ENCODE measurements around the gene ISCA2. TPM values are rescaled to one million over a fixed set of nuclear protein-coding genes. Genes with fewer than 3 reads are reported as not detected.

Gene ISCA2
- total RNA-seq, 2 donors from 2014 or later = 29.9 to 34.2 TPM

GRCh38 chr14:74506411-74506851, 12.9 kb downstream of the ISCA2 start:
- Mint-ChIP-seq H3K27me3 (ENCODE audit: low read depth) (no peaks in the 10 kb centered on the region), H3K4me3 (no peak overlapping the region), H3K27ac (no peak overlapping the region), H3K9me3 (no peaks in the 10 kb centered on the region), H3K36me3 (ENCODE audit: insufficient read depth in 2 of 2) (no peaks in the 10 kb centered on the region), H3K4me1 (ENCODE audit: low read depth) (no peaks in the 10 kb centered on the region)
- ATAC-seq (replicated peaks in 1 of 2) = no peak
- DNase-seq = no peak

GRCh38 chr14:74507085-74507484, 13.5 kb downstream of the ISCA2 start:
- ATAC-seq (replicated peaks in 1 of 2) (no peak), DNase-seq (no peak)
- H3K4me1 Mint-ChIP-seq (ENCODE audit: low read depth) = no peaks in the 10 kb centered on the region
- no peaks in the 10 kb centered on the region for H3K27me3 Mint-ChIP-seq (ENCODE audit: low read depth)
- no peaks in the 10 kb centered on the region for H3K9me3 Mint-ChIP-seq
- no peak overlapping the region for H3K27ac Mint-ChIP-seq
- H3K4me3 Mint-ChIP-seq = no peak overlapping the region
- no peaks in the 10 kb centered on the region for H3K36me3 Mint-ChIP-seq (ENCODE audit: insufficient read depth in 2 of 2)

- DNase-seq (no peak), ATAC-seq (replicated peaks in 1 of 2) (no peak)
- Mint-ChIP-seq H3K4me3 (no peak overlapping the region), H3K36me3 (ENCODE audit: insufficient read depth in 2 of 2) (no peaks in the 10 kb centered on the region), H3K27ac (no peak overlapping the region), H3K4me1 (ENCODE audit: low read depth) (no peaks in the 10 kb centered on the region), H3K27me3 (ENCODE audit: low read depth) (no peaks in the 10 kb centered on the region), H3K9me3 (no peaks in the 10 kb centered on the region)
These were observed 14.3 kb downstream of the ISCA2 start for GRCh38 chr14:74507840-74508239.

- H3K36me3 Mint-ChIP-seq (ENCODE audit: insufficient read depth in 2 of 2) = no peaks in the 10 kb centered on the region
- H3K9me3 Mint-ChIP-seq = no peaks in the 10 kb centered on the region
- DNase-seq = no peak
- H3K27me3 Mint-ChIP-seq (ENCODE audit: low read depth) = no peaks in the 10 kb centered on the region
- no peaks in the 10 kb centered on the region for H3K4me1 Mint-ChIP-seq (ENCODE audit: low read depth)
- H3K4me3 Mint-ChIP-seq = no peak overlapping the region
- no peak for ATAC-seq (replicated peaks in 1 of 2)
- H3K27ac Mint-ChIP-seq = no peak overlapping the region
These were observed 14.7 kb downstream of the ISCA2 start for GRCh38 chr14:74508292-74508731.

- Mint-ChIP-seq H3K4me3 (no peak overlapping the region), H3K27me3 (ENCODE audit: low read depth) (no peaks in the 10 kb centered on the region), H3K9me3 (no peaks in the 10 kb centered on the region), H3K36me3 (ENCODE audit: insufficient read depth in 2 of 2) (no peaks in the 10 kb centered on the region), H3K27ac (no peak overlapping the region), H3K4me1 (ENCODE audit: low read depth) (no peaks in the 10 kb centered on the region)
- DNase-seq = no peak
- ATAC-seq (replicated peaks in 1 of 2) = no peak
These were observed 15.4 kb downstream of the ISCA2 start for GRCh38 chr14:74508844-74509428.

GRCh38 chr14:74509587-74510222, 16.1 kb downstream of the ISCA2 start:
- no peak overlapping the region for H3K4me3 Mint-ChIP-seq
- ATAC-seq (replicated peaks in 1 of 2) (no peak), DNase-seq (no peak)
- peaks cover 5% of the 10 kb centered on the region for H3K27me3 Mint-ChIP-seq (ENCODE audit: low read depth)
- peaks cover 4% of the 10 kb centered on the region for H3K4me1 Mint-ChIP-seq (ENCODE audit: low read depth)
- H3K9me3 Mint-ChIP-seq = no peaks in the 10 kb centered on the region
- no peaks in the 10 kb centered on the region for H3K36me3 Mint-ChIP-seq (ENCODE audit: insufficient read depth in 2 of 2)
- no peak overlapping the region for H3K27ac Mint-ChIP-seq

- DNase-seq (no peak), ATAC-seq (replicated peaks in 1 of 2) (no peak)
- peaks cover 5% of the 10 kb centered on the region for H3K27me3 Mint-ChIP-seq (ENCODE audit: low read depth)
- H3K9me3 Mint-ChIP-seq = no peaks in the 10 kb centered on the region
- no peak overlapping the region for H3K4me3 Mint-ChIP-seq
- peaks cover 7% of the 10 kb centered on the region for H3K4me1 Mint-ChIP-seq (ENCODE audit: low read depth)
- no peak overlapping the region for H3K27ac Mint-ChIP-seq
- H3K36me3 Mint-ChIP-seq (ENCODE audit: insufficient read depth in 2 of 2) = no peaks in the 10 kb centered on the region
These were observed 16.8 kb downstream of the ISCA2 start for GRCh38 chr14:74510223-74510931.

GRCh38 chr14:74510959-74511409, 17.4 kb downstream of the ISCA2 start:
- ATAC-seq (replicated peaks in 1 of 2) (no peak), DNase-seq (no peak)
- Mint-ChIP-seq H3K4me3 (no peak overlapping the region), H3K27me3 (ENCODE audit: low read depth) (peaks cover 5% of the 10 kb centered on the region), H3K9me3 (no peaks in the 10 kb centered on the region), H3K27ac (no peak overlapping the region), H3K36me3 (ENCODE audit: insufficient read depth in 2 of 2) (no peaks in the 10 kb centered on the region), H3K4me1 (ENCODE audit: low read depth) (peaks cover 7% of the 10 kb centered on the region)

- Mint-ChIP-seq H3K4me3 (no peak overlapping the region), H3K9me3 (no peaks in the 10 kb centered on the region), H3K36me3 (ENCODE audit: insufficient read depth in 2 of 2) (no peaks in the 10 kb centered on the region), H3K27me3 (ENCODE audit: low read depth) (peaks cover 5% of the 10 kb centered on the region), H3K4me1 (ENCODE audit: low read depth) (peaks cover 7% of the 10 kb centered on the region), H3K27ac (no peak overlapping the region)
- no peak for ATAC-seq (replicated peaks in 1 of 2)
- DNase-seq = no peak
These were observed 18.6 kb downstream of the ISCA2 start for GRCh38 chr14:74511966-74512830.

GRCh38 chr14:74514471-74514941, 20.9 kb downstream of the ISCA2 start:
- peaks cover 7% of the 10 kb centered on the region for H3K4me1 Mint-ChIP-seq (ENCODE audit: low read depth)
- no peak for DNase-seq
- H3K9me3 Mint-ChIP-seq = no peaks in the 10 kb centered on the region
- H3K36me3 Mint-ChIP-seq (ENCODE audit: insufficient read depth in 2 of 2) = no peaks in the 10 kb centered on the region
- H3K27ac Mint-ChIP-seq = no peak overlapping the region
- H3K27me3 Mint-ChIP-seq (ENCODE audit: low read depth) = peaks cover 5% of the 10 kb centered on the region
- ATAC-seq (replicated peaks in 1 of 2) = no peak
- H3K4me3 Mint-ChIP-seq = peak overlapping the region in 1 of 2 donors; percentile 36

- Mint-ChIP-seq H3K4me1 (ENCODE audit: low read depth) (peaks cover 7% of the 10 kb centered on the region), H3K9me3 (no peaks in the 10 kb centered on the region), H3K27me3 (ENCODE audit: low read depth) (peaks cover 5% of the 10 kb centered on the region), H3K4me3 (no peak overlapping the region), H3K27ac (no peak overlapping the region), H3K36me3 (ENCODE audit: insufficient read depth in 2 of 2) (no peaks in the 10 kb centered on the region)
- no peak for DNase-seq
- no peak for ATAC-seq (replicated peaks in 1 of 2)
These were observed 22.4 kb downstream of the ISCA2 start for GRCh38 chr14:74515891-74516412.

- no peaks in the 10 kb centered on the region for H3K9me3 Mint-ChIP-seq
- peaks cover 5% of the 10 kb centered on the region for H3K27me3 Mint-ChIP-seq (ENCODE audit: low read depth)
- peaks cover 7% of the 10 kb centered on the region for H3K4me1 Mint-ChIP-seq (ENCODE audit: low read depth)
- DNase-seq (no peak), ATAC-seq (replicated peaks in 1 of 2) (no peak)
- H3K4me3 Mint-ChIP-seq = no peak overlapping the region
- no peaks in the 10 kb centered on the region for H3K36me3 Mint-ChIP-seq (ENCODE audit: insufficient read depth in 2 of 2)
- H3K27ac Mint-ChIP-seq = no peak overlapping the region
These were observed 23.0 kb downstream of the ISCA2 start for GRCh38 chr14:74516451-74517160.

Measured in activated T-cell treated with anti-CD3 and anti-CD28 coated beads, Interleukin-2, amount 50 U/mL, for 72 hours (primary cell).